Kidney (tissue), 14 donors: Measurements from ENCODE around the gene PHOX2A. TPM values are rescaled to one million over a fixed set of nuclear protein-coding genes. Genes with fewer than 3 reads are reported as not detected.

ENCODE experiments used
- DNase-seq, 5 donors: peaks; one replicate each; pipeline ENCODE4 v3.0.0-alpha.2; 2013 to 2020
- FAIRE-seq: peaks from 2 replicates; lab custom pipeline; 2012; peaks lifted over from hg19 to GRCh38; lab: Jason Lieb, UNC
- H3K27ac ChIP-seq, 2 donors: one replicate each; pipeline ENCODE4 v1.7.0; 2013; ENCODE audit warnings: low read depth in 2 of 2, low read length in 2 of 2, inconsistent platforms in 1 of 2
- H3K27me3 ChIP-seq: one replicate; pipeline ENCODE4 v1.7.1; 2013; ENCODE audit warnings: low read length, inconsistent platforms; ENCODE audit not compliant: control insufficient read depth, insufficient read depth
- H3K36me3 ChIP-seq, 3 donors: one replicate each; pipeline versions ENCODE4 v1.7.0 to v1.7.1; 2013; ENCODE audit warnings: low read length in 3 of 3, control low read depth in 1 of 3, inconsistent platforms in 1 of 3; ENCODE audit not compliant: insufficient read depth in 3 of 3, control insufficient read depth in 2 of 3
- H3K4me1 ChIP-seq, 3 donors: one replicate each; pipeline versions ENCODE4 v1.7.0 to v1.7.1; 2013; ENCODE audit warnings: low read length in 3 of 3, inconsistent platforms in 1 of 3, low read depth in 1 of 3; ENCODE audit not compliant: control insufficient read depth in 2 of 3, insufficient read depth in 2 of 3
- H3K4me3 ChIP-seq, 3 donors: one replicate each; pipeline versions ENCODE4 v1.7.0 to v1.8.1; 2013; ENCODE audit warnings: low read length in 3 of 3, control low read depth in 1 of 3, inconsistent platforms in 1 of 3
- H3K9ac ChIP-seq, 3 donors: one replicate each; pipeline versions ENCODE4 v1.7.0 to v1.7.1; 2013; ENCODE audit warnings: low read length in 3 of 3, control low read depth in 1 of 3, inconsistent platforms in 1 of 3
- H3K9me3 ChIP-seq, 3 donors: one replicate each; pipeline versions ENCODE4 v1.7.0 to v1.7.1; 2013; ENCODE audit warnings: low read length in 3 of 3, control low read depth in 1 of 3, inconsistent platforms in 1 of 3; ENCODE audit not compliant: control insufficient read depth in 2 of 3, insufficient read depth in 1 of 3
- intact Hi-C: fragments of 100-400 bp; cut with DNase I; formaldehyde crosslinking; loops from one replicate; pipeline ENCODE4 v1.11.1; 2022
- polyA plus RNA-seq: library from polyadenylated mRNA; stranded (reverse); fragments of 350-450 nt; fragmentation: Illumina TruSeq; extraction: RNeasy Lipid Tissue Mini Kit (QIAGEN cat#74804); gene quantifications from one replicate; pipeline ENCODE4 v1.2.3, GENCODE V29; 2014; ENCODE audit warnings: low read depth, low replicate concordance; ENCODE audit not compliant: insufficient read depth
- total RNA-seq: library from RNA; stranded (reverse); fragmentation: NEBNext Ultra II Directional; extraction: Animal tissue kit (Norgen Biotek cat#: 25700); gene quantifications from one replicate; pipeline ENCODE4 v1.2.1, GENCODE V29; 2021
- TF ChIP-seq, protein P1 (sequence below): IDR thresholded peaks from 3 replicates; pipeline ENCODE4 v1.5.1; 2012; ENCODE audit warnings: mild to moderate bottlenecking, moderate library complexity, borderline replicate concordance; ENCODE audit not compliant: insufficient read depth; ENCODE audit errors: extremely low read depth
- donor health status: control.
- donor health status: control.
- donor health status: control.
- donor health status: control.
- donor health status: control.
- donor health status: DM: yes; HTN: yes; CAD: no.
- donor health status: Normal renal cell carcinoma (clear cell type).

PHOX2A gene
- total and polyA plus RNA-seq, 2 donors from 2014 or later: not detected

DNA sequence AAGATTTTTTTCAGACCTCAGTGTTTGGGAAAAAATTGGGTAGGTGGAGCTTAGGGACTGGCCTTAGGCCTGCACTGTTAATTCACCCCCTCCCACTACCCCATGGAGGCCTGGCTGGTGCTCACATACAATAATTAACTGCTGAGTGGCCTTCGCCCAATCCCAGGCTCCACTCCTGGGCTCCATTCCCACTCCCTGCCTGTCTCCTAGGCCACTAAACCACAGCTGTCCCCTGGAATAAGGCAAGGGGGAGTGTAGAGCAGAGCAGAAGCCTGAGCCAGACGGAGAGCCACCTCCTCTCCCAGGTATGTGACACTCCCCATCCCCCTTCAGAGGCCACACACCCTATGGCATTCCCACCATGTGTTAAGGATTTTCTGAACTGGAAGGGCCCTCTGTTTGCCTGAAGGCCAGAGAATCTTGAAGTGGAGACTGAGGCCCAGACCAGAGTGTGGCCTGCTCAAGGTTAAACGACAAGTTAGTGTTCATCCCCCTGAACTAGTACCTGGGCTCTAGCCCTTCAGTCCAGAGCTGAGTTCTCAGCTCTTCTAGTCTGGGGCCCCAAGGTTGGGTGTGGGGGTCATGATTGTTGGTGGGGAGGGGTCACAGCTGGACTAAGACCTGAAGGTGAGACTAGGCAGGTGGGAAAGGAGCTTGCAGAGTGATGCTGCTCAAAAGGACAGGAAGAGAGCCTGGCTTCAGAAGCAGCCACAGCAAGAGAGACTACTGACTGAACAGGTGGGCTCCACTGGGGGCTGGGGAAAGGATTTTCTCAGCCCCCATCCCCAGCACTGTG, 54.3 kb downstream of the PHOX2A start:
- FAIRE-seq (no peak), DNase-seq (peak; percentile 47 to 86 (median 54))
- H3K4me3 ChIP-seq: peak overlapping the region in 1 of 3 donors; percentile 20

More for the DNA sequence above, 54.3 kb downstream of the PHOX2A start:
- TF ChIP-seq, protein P1, sequence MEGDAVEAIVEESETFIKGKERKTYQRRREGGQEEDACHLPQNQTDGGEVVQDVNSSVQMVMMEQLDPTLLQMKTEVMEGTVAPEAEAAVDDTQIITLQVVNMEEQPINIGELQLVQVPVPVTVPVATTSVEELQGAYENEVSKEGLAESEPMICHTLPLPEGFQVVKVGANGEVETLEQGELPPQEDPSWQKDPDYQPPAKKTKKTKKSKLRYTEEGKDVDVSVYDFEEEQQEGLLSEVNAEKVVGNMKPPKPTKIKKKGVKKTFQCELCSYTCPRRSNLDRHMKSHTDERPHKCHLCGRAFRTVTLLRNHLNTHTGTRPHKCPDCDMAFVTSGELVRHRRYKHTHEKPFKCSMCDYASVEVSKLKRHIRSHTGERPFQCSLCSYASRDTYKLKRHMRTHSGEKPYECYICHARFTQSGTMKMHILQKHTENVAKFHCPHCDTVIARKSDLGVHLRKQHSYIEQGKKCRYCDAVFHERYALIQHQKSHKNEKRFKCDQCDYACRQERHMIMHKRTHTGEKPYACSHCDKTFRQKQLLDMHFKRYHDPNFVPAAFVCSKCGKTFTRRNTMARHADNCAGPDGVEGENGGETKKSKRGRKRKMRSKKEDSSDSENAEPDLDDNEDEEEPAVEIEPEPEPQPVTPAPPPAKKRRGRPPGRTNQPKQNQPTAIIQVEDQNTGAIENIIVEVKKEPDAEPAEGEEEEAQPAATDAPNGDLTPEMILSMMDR: no peak
- Histone ChIP-seq H3K9ac (no peak overlapping the region), H3K27me3 (no peaks in the 10 kb centered on the region), H3K4me1 (peaks cover 0 to 6% (median 0%) of the 10 kb centered on the region in 3 donors), H3K36me3 (no peaks in the 10 kb centered on the region), H3K9me3 (no peaks in the 10 kb centered on the region), H3K27ac (no peak overlapping the region)
- intact Hi-C loops: no loop called here

Other genes with a start within 250 kb of the PHOX2A start
- 19.5 TPM for gene IL18BP, start 245.3 kb downstream of the PHOX2A start, total RNA-seq
- gene IL18BP, start 245.3 kb downstream of the PHOX2A start, polyA plus RNA-seq: 21.1 TPM
- 198 TPM for gene NUMA1, start 163.6 kb downstream of the PHOX2A start, total RNA-seq
- 85.3 TPM for gene NUMA1, start 163.6 kb downstream of the PHOX2A start, polyA plus RNA-seq
- gene LRRC51, start 163.3 kb downstream of the PHOX2A start, total RNA-seq: 23.3 TPM
- 28.9 TPM for gene LRRC51, start 163.3 kb downstream of the PHOX2A start, polyA plus RNA-seq
- 111 TPM for gene LAMTOR1, start 140.9 kb downstream of the PHOX2A start, total RNA-seq
- gene LAMTOR1, start 140.9 kb downstream of the PHOX2A start, polyA plus RNA-seq: 189 TPM
- not detected for gene TOMT, start 138.3 kb downstream of the PHOX2A start, total RNA-seq
- not detected for gene TOMT, start 138.3 kb downstream of the PHOX2A start, polyA plus RNA-seq
- gene ANAPC15, start 131.5 kb downstream of the PHOX2A start, total RNA-seq: 30.0 TPM
- gene ANAPC15, start 131.5 kb downstream of the PHOX2A start, polyA plus RNA-seq: 79.8 TPM
- 17.5 TPM for gene FOLR3, start 108.5 kb downstream of the PHOX2A start, total RNA-seq
- gene FOLR3, start 108.5 kb downstream of the PHOX2A start, polyA plus RNA-seq: 65.0 TPM
- 41.2 TPM for gene FOLR1, start 52.0 kb downstream of the PHOX2A start, total RNA-seq
- 297 TPM for gene FOLR1, start 52.0 kb downstream of the PHOX2A start, polyA plus RNA-seq
- 31.9 TPM for gene FOLR2, start 27.4 kb downstream of the PHOX2A start, total RNA-seq
- 16.8 TPM for gene FOLR2, start 27.4 kb downstream of the PHOX2A start, polyA plus RNA-seq
- gene INPPL1, start 19.4 kb downstream of the PHOX2A start, total RNA-seq: 120 TPM
- 39.9 TPM for gene INPPL1, start 19.4 kb downstream of the PHOX2A start, polyA plus RNA-seq
- 25.0 TPM for gene CLPB, start 190.4 kb upstream of the PHOX2A start, total RNA-seq
- gene CLPB, start 190.4 kb upstream of the PHOX2A start, polyA plus RNA-seq: 25.5 TPM